IMR-90 (cell line): ENCODE data around the gene PRDM10. TPM values are rescaled to one million over a fixed set of nuclear protein-coding genes. Genes with fewer than 3 reads are reported as not detected.

Source experiments
- ATAC-seq: fragments of 200-7000 bp; cut with Tn5 transposase; 2 replicates; pipeline ENCODE4 v1.9.1; 2020; ENCODE audit warnings: low read depth, mild to moderate bottlenecking, moderate library complexity
- BruUV-seq: library from RNA; stranded (reverse); fragments of 400-500 nt; replicated peaks from 2 replicates; lab custom pipeline; 2021; lab: Mats Ljungman, UMichigan
- CTCF ChIA-PET: fragments of 300-600 bp; formaldehyde crosslinking; extraction: SDS; loops from one replicate; lab custom pipeline; 2021; ENCODE audit warnings: antibody characterized with exemption; lab: Yijun Ruan, JAX
- POLR2A ChIA-PET: fragments of 300-600 bp; sonication (Branson Sonifier 250); formaldehyde crosslinking; loops from one replicate; lab custom pipeline; 2022; ENCODE audit warnings: antibody characterized with exemption; ENCODE audit not compliant: unreplicated experiment; lab: Charles Lee
- DNase-seq: peaks from one replicate; pipeline ENCODE4 v3.0.0; 2013
- H2AFZ ChIP-seq: replicated peaks from 2 replicates; pipeline ENCODE3; 2013; ENCODE audit warnings: low read length, mild to moderate bottlenecking; ENCODE audit not compliant: poor library complexity
- H2AK5ac ChIP-seq: 2 replicates; pipeline ENCODE4 v1.6.1; 2013; ENCODE audit warnings: low read depth, low read length, inconsistent platforms
- H2AK9ac ChIP-seq: replicated peaks from 2 replicates; pipeline ENCODE3; 2013; ENCODE audit warnings: mild to moderate bottlenecking, low read depth, low read length, moderate library complexity; ENCODE audit not compliant: poor library complexity
- H2BK120ac ChIP-seq: 2 replicates; pipeline ENCODE4 v1.6.1; 2013; ENCODE audit warnings: low read depth, low read length, inconsistent platforms
- H2BK15ac ChIP-seq: 3 replicates; pipeline ENCODE4 v1.6.1; 2013; ENCODE audit warnings: low read depth, low read length, inconsistent platforms
- H2BK20ac ChIP-seq: 2 replicates; pipeline ENCODE4 v1.6.1; 2013; ENCODE audit warnings: low read depth, mild to moderate bottlenecking, inconsistent platforms, low read length, moderate library complexity
- H2BK5ac ChIP-seq: 2 replicates; pipeline ENCODE4 v1.6.1; 2013; ENCODE audit warnings: mild to moderate bottlenecking, low read depth, low read length, inconsistent platforms; ENCODE audit not compliant: poor library complexity, severe bottlenecking
- H3K14ac ChIP-seq: replicated peaks from 2 replicates; pipeline ENCODE4 v1.6.1; 2013; ENCODE audit warnings: low read depth, low read length, inconsistent platforms
- H3K18ac ChIP-seq: 2 replicates; pipeline ENCODE4 v1.6.1; 2013; ENCODE audit warnings: low read depth, low read length, control low read depth
- H3K23ac ChIP-seq: 2 replicates; pipeline ENCODE4 v1.6.1; 2013; ENCODE audit warnings: low read depth, low read length, inconsistent platforms
- H3K27ac ChIP-seq: 2 replicates; pipeline ENCODE4 v1.5.1; 2013; ENCODE audit warnings: mild to moderate bottlenecking, control low read depth, low read length; ENCODE audit not compliant: insufficient read depth
- H3K27me3 ChIP-seq: 2 replicates; pipeline ENCODE4 v1.6.1; 2013; ENCODE audit warnings: low read length; ENCODE audit not compliant: control insufficient read depth, insufficient read depth
- H3K36me3 ChIP-seq: 2 replicates; pipeline ENCODE4 v1.6.1; 2013; ENCODE audit warnings: low read length, mixed read lengths; ENCODE audit not compliant: control insufficient read depth, insufficient read depth
- H3K4ac ChIP-seq: 2 replicates; pipeline ENCODE4 v1.6.1; 2013; ENCODE audit warnings: low read depth, low read length, inconsistent platforms
- H3K4me1 ChIP-seq: 2 replicates; pipeline ENCODE4 v1.6.1; 2013; ENCODE audit warnings: low read length, mixed read lengths; ENCODE audit not compliant: control insufficient read depth, insufficient read depth
- H3K4me2 ChIP-seq: 2 replicates; pipeline ENCODE4 v1.6.1; 2013; ENCODE audit warnings: low read depth, mild to moderate bottlenecking, control low read depth, low read length, moderate library complexity
- H3K4me3 ChIP-seq: 2 replicates; pipeline ENCODE4 v1.5.1; 2013; ENCODE audit warnings: low read depth, mild to moderate bottlenecking, control low read depth, low read length, moderate library complexity; ENCODE audit not compliant: insufficient read depth
- H3K56ac ChIP-seq: 2 replicates; pipeline ENCODE4 v1.6.1; 2013; ENCODE audit warnings: low read length, inconsistent platforms; ENCODE audit not compliant: insufficient read depth; ENCODE audit errors: extremely low read depth
- H3K79me1 ChIP-seq, 2 experiments: 2 replicates each; pipeline ENCODE4 v1.6.1; 2013; ENCODE audit warnings: low read length in 2 of 2, inconsistent platforms in 1 of 2, low read depth in 1 of 2
- H3K9ac ChIP-seq: 2 replicates; pipeline ENCODE4 v1.6.1; 2013; ENCODE audit warnings: low read depth, low read length, control low read depth
- H3K9me1 ChIP-seq: 2 replicates; pipeline ENCODE4 v1.6.1; 2013; ENCODE audit warnings: low read length, inconsistent platforms; ENCODE audit not compliant: insufficient read depth
- H3K9me3 ChIP-seq: 2 replicates; pipeline ENCODE4 v1.6.1; 2013; ENCODE audit warnings: low read length; ENCODE audit not compliant: control insufficient read depth, insufficient read depth
- H4K20me1 ChIP-seq: 2 replicates; pipeline ENCODE4 v1.6.1; 2013; ENCODE audit warnings: low read length, inconsistent platforms; ENCODE audit not compliant: insufficient read depth
- H4K5ac ChIP-seq: 2 replicates; pipeline ENCODE4 v1.6.1; 2013; ENCODE audit warnings: mild to moderate bottlenecking, low read depth, low read length, control low read depth
- H4K8ac ChIP-seq, 2 experiments: 2 replicates each; pipeline ENCODE4 v1.6.1; 2013; ENCODE audit warnings: low read depth in 2 of 2, low read length in 2 of 2, control low read depth in 1 of 2, inconsistent platforms in 1 of 2
- H4K91ac ChIP-seq: 2 replicates; pipeline ENCODE4 v1.6.1; 2013; ENCODE audit warnings: low read depth, low read length, inconsistent platforms; ENCODE audit not compliant: insufficient read depth
- BHLHE40 ChIP-seq: fragments of 150-350 bp; IDR thresholded peaks from 2 replicates; pipeline ENCODE4 v1.6.1; 2016; ENCODE audit warnings: mild to moderate bottlenecking, low read depth, low read length
- CHD1 ChIP-seq: IDR thresholded peaks from 2 replicates; pipeline ENCODE4 v1.6.1; 2012; ENCODE audit warnings: low read depth, low read length, improper control_type of control experiment
- FOS ChIP-seq: fragments of 150-350 bp; IDR thresholded peaks from 2 replicates; pipeline ENCODE4 v1.6.1; 2016; ENCODE audit warnings: low read depth, low read length
- MAZ ChIP-seq: IDR thresholded peaks from 2 replicates; pipeline ENCODE4 v1.6.1; 2012; ENCODE audit warnings: low read depth, mild to moderate bottlenecking, low read length, improper control_type of control experiment, moderate library complexity, borderline replicate concordance
- NFE2L2 ChIP-seq: fragments of 150-350 bp; IDR thresholded peaks from 2 replicates; pipeline ENCODE4 v1.6.1; 2016; ENCODE audit warnings: low read depth, mild to moderate bottlenecking, low read length
- RAD21 ChIP-seq: IDR thresholded peaks from 2 replicates; pipeline ENCODE4 v1.6.1; 2012; ENCODE audit warnings: low read length, improper control_type of control experiment
- RFX5 ChIP-seq: IDR thresholded peaks from 2 replicates; pipeline ENCODE4 v1.8.0; 2012; ENCODE audit warnings: low read depth, mild to moderate bottlenecking, low read length, moderate library complexity
- SMC3 ChIP-seq: fragments of 150-350 bp; IDR thresholded peaks from 2 replicates; pipeline ENCODE4 v1.6.1; 2016; ENCODE audit warnings: low read depth, mild to moderate bottlenecking, antibody characterized with exemption, low read length, moderate library complexity
- WGBS, 2 experiments: methylation state at CpG; one replicate each; pipeline versions ENCODE4 v1.1.5 to v1.1.7; 2013; ENCODE audit warnings: missing lambda C conversion rate in 2 of 2; ENCODE audit not compliant: insufficient read length in 1 of 2; ENCODE audit errors: extremely low coverage in 2 of 2; 5-methylcytosine and 5-hydroxymethylcytosine counted together
- dilution Hi-C: fragments of 300-500 bp; cut with HindIII; formaldehyde crosslinking; loops from one replicate; pipeline ENCODE4 v1.14.3; 2018; ENCODE audit warnings: low sequenced_read_pairs; ENCODE audit not compliant: unreplicated experiment
- in situ Hi-C: fragments of 300-500 bp; cut with MboI; formaldehyde crosslinking; loops from 3 replicates; pipeline ENCODE4 v1.14.3; 2019; ENCODE audit warnings: low sequenced_read_pairs, inconsistent platforms, mixed read lengths
- intact Hi-C: fragments of 100-400 bp; cut with micrococcal nuclease; formaldehyde crosslinking; loops from 2 replicates; pipeline ENCODE4 v1.10.0; 2022
- polyA plus RNA-seq, 3 experiments: library from polyadenylated mRNA; depleted of rRNA; stranded (reverse); fragments of >200 nt; gene quantifications; 2 replicates each; pipeline ENCODE4 v1.2.3, GENCODE V29; 2012; ENCODE audit warnings: low replicate concordance in 1 of 3
- total RNA-seq: library from RNA; depleted of rRNA; stranded (reverse); fragments of >200 nt; gene quantifications from 2 replicates; pipeline ENCODE4 v1.2.3, GENCODE V29; 2012
- TF ChIP-seq, protein P1 (sequence below): conservative IDR thresholded peaks from 2 replicates; pipeline ENCODE4 v1.5.1; 2012; ENCODE audit warnings: mild to moderate bottlenecking, low read depth, low read length, improper control_type of control experiment
- TF ChIP-seq, protein P2 (sequence below): fragments of 150-350 bp; IDR thresholded peaks from 2 replicates; pipeline ENCODE4 v1.6.1; 2016; ENCODE audit warnings: low read depth, mild to moderate bottlenecking, low read length, moderate library complexity, borderline replicate concordance

Gene PRDM10
- total and polyA plus RNA-seq, 2 of the 4 experiments (the other 2 are of a cell fraction), result 3.1 to 6.5 TPM

DNA sequence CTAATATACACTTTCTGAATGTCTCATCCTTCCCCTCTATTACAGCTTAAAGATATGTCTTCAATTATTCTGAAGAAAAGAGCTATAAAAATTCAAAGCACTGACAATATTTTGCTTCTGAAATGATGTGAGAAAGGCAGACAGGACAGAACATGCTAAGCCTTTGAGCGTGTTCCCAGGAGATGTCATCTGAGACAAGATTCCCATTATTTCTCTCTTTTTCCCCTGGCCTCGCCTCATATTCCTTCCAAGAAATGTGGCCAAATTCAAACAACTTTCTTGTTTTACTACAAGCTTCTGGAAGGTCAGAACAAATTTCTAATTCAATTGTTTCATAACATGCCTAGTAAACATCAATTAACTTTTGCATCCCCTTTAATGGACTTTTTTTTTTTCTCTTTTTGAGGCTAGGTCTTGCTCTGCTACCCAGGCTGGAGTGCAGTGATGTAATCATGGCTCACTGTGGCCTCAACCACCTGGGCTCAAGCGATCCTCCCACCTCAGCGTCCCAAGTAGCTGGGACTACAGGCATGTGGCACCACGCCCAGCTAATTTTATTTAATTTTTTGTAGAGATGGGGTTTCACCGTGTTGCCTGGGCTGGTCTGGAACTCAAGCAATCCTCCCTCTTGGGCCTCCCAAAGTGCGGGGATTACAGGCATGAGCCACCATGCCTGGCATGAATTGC, 70.1 kb downstream of the PRDM10 start:
- H3K4me3 ChIP-seq, result no peak overlapping the region
- in situ Hi-C loops, result no loop called here
- intact Hi-C loops, result no loop called here
- H3K36me3 ChIP-seq, result peaks cover 13% of the 10 kb centered on the region
- ChIA-PET CTCF (interaction anchor here (0.6 to 3.9 kb wide), 4 partner anchors 10 to 199 kb away, joined by 3 to 11 read pairs (median 4); no protein-coding TSS in a partner anchor), POLR2A (no interaction called here)
- H3K27ac ChIP-seq, result no peak overlapping the region
- ATAC-seq (no peak), DNase-seq (no peak)
- no peak overlapping the region for H2BK15ac ChIP-seq
- H4K5ac ChIP-seq, result no peak overlapping the region
- H3K79me1 ChIP-seq, result no peaks in the 10 kb centered on the region
- no peak overlapping the region for H3K23ac ChIP-seq
- no peak overlapping the region for H2AK5ac ChIP-seq
- H3K27me3 ChIP-seq, result no peaks in the 10 kb centered on the region
- H2BK5ac ChIP-seq, result no peak overlapping the region
- no peak overlapping the region for H2BK120ac ChIP-seq
- no peak overlapping the region for H3K14ac ChIP-seq
- no peaks in the 10 kb centered on the region for H3K9me3 ChIP-seq
- TF ChIP-seq SMC3, result no peak
- TF ChIP-seq, protein P1, sequence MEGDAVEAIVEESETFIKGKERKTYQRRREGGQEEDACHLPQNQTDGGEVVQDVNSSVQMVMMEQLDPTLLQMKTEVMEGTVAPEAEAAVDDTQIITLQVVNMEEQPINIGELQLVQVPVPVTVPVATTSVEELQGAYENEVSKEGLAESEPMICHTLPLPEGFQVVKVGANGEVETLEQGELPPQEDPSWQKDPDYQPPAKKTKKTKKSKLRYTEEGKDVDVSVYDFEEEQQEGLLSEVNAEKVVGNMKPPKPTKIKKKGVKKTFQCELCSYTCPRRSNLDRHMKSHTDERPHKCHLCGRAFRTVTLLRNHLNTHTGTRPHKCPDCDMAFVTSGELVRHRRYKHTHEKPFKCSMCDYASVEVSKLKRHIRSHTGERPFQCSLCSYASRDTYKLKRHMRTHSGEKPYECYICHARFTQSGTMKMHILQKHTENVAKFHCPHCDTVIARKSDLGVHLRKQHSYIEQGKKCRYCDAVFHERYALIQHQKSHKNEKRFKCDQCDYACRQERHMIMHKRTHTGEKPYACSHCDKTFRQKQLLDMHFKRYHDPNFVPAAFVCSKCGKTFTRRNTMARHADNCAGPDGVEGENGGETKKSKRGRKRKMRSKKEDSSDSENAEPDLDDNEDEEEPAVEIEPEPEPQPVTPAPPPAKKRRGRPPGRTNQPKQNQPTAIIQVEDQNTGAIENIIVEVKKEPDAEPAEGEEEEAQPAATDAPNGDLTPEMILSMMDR, result no peak
- no peak for TF ChIP-seq MAZ
- TF ChIP-seq, protein P2, sequence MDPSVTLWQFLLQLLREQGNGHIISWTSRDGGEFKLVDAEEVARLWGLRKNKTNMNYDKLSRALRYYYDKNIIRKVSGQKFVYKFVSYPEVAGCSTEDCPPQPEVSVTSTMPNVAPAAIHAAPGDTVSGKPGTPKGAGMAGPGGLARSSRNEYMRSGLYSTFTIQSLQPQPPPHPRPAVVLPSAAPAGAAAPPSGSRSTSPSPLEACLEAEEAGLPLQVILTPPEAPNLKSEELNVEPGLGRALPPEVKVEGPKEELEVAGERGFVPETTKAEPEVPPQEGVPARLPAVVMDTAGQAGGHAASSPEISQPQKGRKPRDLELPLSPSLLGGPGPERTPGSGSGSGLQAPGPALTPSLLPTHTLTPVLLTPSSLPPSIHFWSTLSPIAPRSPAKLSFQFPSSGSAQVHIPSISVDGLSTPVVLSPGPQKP, result no peak
- TF ChIP-seq FOS, result no peak
- no peak for TF ChIP-seq NFE2L2
- no peak for TF ChIP-seq CHD1
- no peak for TF ChIP-seq RFX5
- TF ChIP-seq BHLHE40, result no peak
- TF ChIP-seq RAD21, result no peak
- no peak overlapping the region for H3K9ac ChIP-seq
- H2AK9ac ChIP-seq, result no peak overlapping the region
- H2AFZ ChIP-seq, result no peak overlapping the region
- no peak overlapping the region for H3K4me2 ChIP-seq
- WGBS, 2 experiments, result 88% methylated on average over 2 of the region's 7 CpGs; no CpG with 5 or more reads in 1 of the 2 experiments
- H4K91ac ChIP-seq, result no peak overlapping the region
- H3K9me1 ChIP-seq, result 0 out of 2 replicates have a peak, but pooled peaks cover 3% of the 10 kb centered on the region
- BruUV-seq, result no TSS peak
- H4K8ac ChIP-seq, result no peak overlapping the region
- dilution Hi-C loops, result loop anchor here (25.0 kb wide), 1 partner anchor 205 kb away; no protein-coding TSS in a partner anchor
- H3K4ac ChIP-seq, result no peak overlapping the region
- H3K18ac ChIP-seq, result no peak overlapping the region
- H2BK20ac ChIP-seq, result no peak overlapping the region
- H3K4me1 ChIP-seq, result no peaks in the 10 kb centered on the region
- no peaks in the 10 kb centered on the region for H4K20me1 ChIP-seq
- H3K56ac ChIP-seq, result no peak overlapping the region
